NCI-H1417 treated with DMSO at 0.1 percent for 48 hours (cell line): Measurements from ENCODE around the gene PRRC2B.

Source experiments
- DNase-seq: peaks from one replicate; lab custom pipeline; 2025; lab: John Stamatoyannopoulos, UW

The PRRC2B gene

GRCh38 chr9:131516930-131517329, 123.0 kb downstream of the PRRC2B start:
- no peak for DNase-seq

DNA sequence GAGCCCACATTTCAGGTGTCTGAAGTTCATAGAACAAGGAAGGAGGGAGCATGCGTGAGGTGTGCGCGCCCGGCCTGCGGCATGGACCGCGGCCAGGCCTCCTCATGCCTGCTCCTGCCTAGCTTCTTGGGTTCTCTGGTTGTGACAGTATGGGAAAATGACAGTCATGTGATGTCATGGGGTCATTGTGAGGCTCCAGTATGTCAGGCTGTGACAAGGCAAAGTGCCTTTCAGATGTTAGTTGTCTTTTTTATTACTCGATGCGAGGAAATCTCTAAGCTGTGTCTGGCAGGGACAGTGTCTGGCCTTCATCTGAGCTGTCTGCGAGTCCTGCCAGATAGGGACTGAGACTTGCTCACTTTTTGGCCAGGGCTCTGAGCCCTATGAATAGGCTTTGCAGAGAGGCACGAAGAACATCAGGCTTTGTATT, 123.9 kb downstream of the PRRC2B start:
- no peak for DNase-seq

DNA sequence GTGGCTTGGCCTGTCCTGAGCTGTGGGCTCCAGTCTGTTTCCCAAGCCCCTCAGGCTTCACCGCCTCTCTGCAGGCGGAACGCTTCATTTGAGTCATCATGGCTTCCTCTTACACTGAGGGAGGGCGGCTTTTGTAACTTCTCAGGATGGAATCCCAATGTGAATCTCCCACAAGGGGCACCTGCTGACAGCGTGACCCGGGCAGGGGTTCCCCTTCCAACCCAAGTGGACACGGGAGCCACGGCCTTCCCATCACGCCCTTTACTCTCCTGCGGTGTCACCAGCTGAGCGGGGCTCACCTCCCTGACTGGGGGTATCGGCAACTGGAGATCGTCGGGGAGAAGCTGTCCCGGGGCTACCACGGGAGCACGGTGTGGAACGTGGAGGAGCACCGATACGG, 124.7 kb downstream of the PRRC2B start:
- DNase-seq = no peak

DNA sequence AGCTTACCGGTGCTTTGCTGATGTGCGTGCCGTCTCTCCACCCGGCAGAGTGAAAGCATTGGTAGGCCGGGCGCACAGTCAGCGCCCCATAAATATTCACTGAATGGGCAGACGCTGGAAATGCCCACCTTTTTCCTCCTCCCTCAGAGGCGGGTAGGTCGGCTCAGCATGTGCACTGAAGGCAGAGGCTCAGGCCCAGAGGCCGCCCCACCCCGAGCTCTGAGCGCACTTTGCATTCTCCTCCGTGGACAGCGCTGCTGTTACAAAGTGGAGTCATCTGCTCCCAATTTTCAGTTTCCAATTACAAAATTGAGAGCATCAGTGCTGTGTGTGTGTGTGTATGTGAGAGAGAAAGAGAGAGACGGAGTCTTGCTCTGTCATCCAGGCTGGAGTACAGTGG, 126.6 kb downstream of the PRRC2B start:
- DNase-seq = no peak

GRCh38 chr9:131521203-131521602, 127.3 kb downstream of the PRRC2B start:
- DNase-seq = no peak

GRCh38 chr9:131521822-131522221, 127.9 kb downstream of the PRRC2B start:
- no peak for DNase-seq

- DNase-seq = no peak
Measured at GRCh38 chr9:131522257-131523085, 128.6 kb downstream of the PRRC2B start.

DNA sequence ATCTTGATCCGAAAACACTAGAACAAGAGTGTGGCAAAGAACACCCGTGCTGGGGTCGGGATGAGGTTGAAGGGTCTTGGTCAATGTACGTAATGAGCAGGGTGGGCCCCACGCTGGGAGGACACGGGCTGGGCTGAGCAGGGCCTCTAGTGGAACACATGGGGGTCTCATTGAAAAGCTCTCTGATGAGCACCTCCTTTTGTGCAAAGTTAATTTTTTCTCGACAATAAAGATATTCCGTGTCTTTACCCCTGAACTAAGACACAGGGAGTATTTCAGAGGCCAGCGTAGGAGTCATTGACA, 129.2 kb downstream of the PRRC2B start:
- no peak for DNase-seq

- DNase-seq = no peak
Measured at GRCh38 chr9:131523451-131524435, 129.9 kb downstream of the PRRC2B start.

DNA sequence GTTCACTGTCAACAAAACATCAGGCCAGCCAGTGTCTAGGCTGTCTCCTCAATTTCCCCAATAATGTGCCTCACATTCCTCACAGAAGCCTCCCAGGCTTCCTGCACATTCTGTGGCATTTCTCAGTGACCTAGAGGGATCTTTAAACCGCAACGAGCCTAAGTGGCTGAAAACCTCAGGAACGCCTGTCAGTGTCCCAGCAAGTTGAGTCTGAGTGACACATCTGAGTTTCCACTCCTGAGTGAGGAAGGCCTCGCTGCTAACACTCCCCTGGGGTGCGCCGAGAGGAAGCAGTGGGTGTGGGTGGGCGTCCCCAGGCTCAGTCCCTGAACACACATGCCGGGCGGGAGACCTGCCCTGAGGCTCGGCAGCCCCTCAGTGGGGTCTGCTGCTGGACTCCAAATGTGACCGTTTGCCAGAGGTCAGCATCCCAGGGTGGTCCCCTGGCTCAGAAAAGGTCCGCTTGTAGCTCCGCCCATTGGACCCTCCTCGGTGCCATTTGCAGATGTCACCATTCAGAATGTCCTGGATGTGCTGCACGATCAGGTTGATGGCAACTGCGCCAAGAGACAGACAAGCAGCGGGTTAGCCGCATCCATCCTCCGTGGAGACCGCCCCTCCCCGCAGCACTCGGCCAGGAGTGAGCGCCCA, 130.9 kb downstream of the PRRC2B start:
- DNase-seq = no peak

GRCh38 chr9:131525643-131526565, 132.0 kb downstream of the PRRC2B start:
- DNase-seq = no peak

GRCh38 chr9:131528186-131528585, 134.3 kb downstream of the PRRC2B start:
- DNase-seq = no peak

- DNase-seq = no peak
Measured at GRCh38 chr9:131528886-131529505, 135.1 kb downstream of the PRRC2B start.

DNA sequence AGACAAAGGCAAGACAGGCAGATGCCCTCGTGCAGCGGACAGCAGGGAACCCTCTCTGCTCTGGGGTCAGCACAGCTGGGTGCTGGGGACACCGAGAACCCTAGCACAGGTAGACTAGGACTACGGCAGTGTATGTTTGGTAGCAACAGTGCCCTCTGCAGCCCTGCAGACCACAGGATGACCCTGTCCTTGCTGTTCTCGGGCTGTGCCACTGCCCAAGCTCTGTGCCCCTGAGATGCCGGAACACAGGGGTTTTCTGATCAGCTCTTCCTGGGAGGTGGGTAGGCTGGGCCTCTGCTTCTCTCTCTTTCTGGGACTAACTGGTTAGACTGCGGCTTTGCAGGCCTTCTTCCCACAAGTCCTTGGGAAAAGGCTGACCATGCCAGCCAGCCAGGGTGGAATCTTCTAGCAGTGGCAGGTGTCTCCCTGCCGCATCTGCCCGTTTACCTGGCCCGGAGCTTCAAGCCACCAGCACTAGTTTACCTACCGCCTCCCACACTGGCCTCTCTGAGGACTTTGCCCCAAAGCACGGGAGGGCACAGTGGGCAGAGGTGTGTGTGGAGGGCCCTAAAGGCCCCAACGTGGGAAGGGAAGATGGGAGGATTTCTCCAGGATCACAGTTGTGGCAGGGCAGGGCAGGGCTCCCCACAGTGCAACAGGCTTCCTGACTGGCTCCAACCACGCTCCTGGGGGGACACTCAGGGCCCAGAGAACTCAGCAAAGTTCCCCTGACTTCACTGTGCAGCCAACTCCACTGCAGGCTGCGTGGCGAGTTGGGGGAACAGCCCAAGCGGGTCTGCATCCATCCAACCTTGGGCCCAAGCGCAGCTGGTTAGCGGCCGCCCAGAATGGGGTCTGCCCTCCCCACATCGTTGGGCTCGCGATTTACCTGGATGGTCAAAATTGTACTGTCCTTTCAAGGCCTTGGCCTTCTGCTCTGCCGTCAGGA, 136.0 kb downstream of the PRRC2B start:
- DNase-seq = no peak

DNA sequence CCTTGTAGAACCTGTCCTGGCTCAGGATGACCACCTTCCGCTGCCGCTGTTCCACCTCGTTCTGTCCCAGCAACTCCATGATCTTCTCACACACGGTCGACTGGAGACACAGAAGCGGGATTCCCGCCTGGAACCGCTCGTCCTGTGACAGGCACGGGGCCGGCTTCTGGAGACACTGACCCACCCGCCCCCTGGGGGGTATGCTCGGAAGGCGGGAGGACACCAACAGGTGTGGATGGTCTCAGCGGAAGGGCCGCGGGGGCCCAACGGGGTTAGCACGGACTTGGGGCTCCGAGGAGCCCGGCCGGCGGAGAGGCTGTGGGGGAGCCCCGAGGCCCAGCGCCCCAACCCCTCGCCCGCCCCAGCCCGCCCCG, 136.6 kb downstream of the PRRC2B start:
- no peak for DNase-seq

DNA sequence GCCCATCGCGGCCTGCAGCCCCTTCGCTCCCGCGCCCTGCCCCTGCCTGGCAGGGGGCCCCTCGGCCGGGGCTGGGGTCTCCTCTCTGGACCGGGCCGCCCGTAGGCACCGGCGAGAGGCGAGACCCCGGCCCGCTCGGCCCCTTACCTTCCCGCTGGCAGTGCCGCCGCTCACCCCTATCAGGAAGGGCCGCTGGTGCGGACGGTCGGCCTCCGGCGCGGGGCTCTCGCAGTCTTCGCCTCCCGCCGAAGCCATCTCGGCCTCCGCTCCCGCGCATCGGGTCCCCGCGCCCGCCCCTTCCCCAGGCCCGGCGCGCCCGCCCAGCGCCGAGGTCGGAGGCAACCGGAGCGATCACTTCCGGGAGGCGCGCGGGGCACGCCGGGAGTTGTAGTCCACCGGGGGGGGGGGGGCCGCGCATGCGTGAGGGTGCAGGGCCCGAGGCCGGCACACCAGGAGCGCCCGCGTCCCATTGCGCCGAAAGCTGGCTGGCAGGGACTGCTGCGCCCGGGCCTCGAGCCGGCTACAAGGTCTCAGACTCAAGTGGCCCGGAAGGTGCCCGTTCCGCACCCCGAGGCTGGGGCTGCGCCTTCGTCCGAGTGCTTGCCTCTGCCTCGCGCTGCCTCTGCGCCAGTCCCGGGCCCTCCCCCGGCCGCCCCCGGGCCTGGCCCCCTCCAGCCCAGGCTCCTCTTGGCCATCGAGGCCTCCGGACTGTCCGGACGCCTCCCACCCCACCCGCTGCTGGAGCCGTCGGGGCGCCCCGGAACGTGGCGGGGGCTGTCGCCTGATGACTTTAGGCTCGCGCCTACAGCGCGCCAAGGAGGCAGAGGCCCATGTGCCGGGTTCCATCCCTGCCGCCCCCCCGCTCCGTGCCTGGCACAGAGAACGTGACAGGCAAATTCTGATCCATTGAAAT, 137.3 kb downstream of the PRRC2B start, which contains the start of gene UCK1:
TSS of gene UCK1 (minus strand) at position 344 of the 913 bp plus-strand sequence. CDS start at position 255, 89 bp downstream.
- DNase-seq = peak; percentile 28

DNA sequence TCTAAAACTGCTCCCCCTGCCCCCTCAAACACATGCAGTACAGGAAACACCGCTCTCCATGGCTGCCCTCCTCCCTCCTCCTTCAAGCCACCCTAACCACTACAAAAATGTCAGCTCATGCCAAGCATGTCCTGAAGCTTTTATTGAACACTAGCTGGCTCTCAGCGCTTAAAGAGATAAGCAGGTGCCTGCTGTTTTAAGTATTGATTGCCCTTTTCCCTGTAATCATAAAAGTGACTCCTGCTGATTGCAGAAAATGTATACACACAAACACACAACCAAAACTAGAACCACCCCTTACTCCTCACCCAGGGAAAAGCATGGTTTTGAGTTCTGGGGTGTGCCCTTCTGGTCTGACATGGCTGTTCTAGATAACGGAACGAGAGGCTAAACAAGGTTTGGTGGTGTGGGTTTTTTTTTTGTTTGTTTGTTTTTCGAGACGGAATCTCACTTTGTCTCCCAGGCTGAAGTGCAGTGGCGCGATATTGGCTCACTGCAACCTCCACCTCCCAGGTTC, 140.9 kb downstream of the PRRC2B start:
- DNase-seq = no peak

- no peak for DNase-seq
Measured at GRCh38 chr9:131537946-131538345, 144.1 kb downstream of the PRRC2B start.
